ENCODE data around the gene ARHGEF5. TPM values are rescaled to one million over a fixed set of nuclear protein-coding genes. Genes with fewer than 3 reads are reported as not detected.

Gene ARHGEF5
- total RNA-seq, 1 experiment from 2014 or later, result 44.2 TPM

GRCh38 chr7:144397086-144397485 lies 41.9 kb downstream of the ARHGEF5 start:
- peaks cover 0 to 1% of the 10 kb centered on the region in 2 experiments; a peak in 1 of 4 replicates for H3K4me1 ChIP-seq (ENCODE audit: control insufficient read depth in 1 of 2, insufficient read depth in 2 of 2, low read length in 2 of 2)
- H3K9me3 ChIP-seq (ENCODE audit: control insufficient read depth in 1 of 2, insufficient read depth in 1 of 2, low read depth in 1 of 2, low read length in 2 of 2), result no peaks in the 10 kb centered on the region
- H3K27me3 ChIP-seq (ENCODE audit: insufficient read depth, low read length), result 0 out of 2 replicates have a peak, but pooled peaks cover under 1% of the 10 kb centered on the region
- H3K4me3 ChIP-seq (replicated peaks in 1 of 2; ENCODE audit: low read depth in 1 of 2, low read length in 2 of 2), result no peak overlapping the region
- no peaks in the 10 kb centered on the region for H4K20me1 ChIP-seq (ENCODE audit: insufficient read depth)
- no peaks in the 10 kb centered on the region for H3K36me3 ChIP-seq (ENCODE audit: control insufficient read depth in 1 of 2, insufficient read depth in 2 of 2, low read length in 2 of 2)
- H3K4me2 ChIP-seq (ENCODE audit: low read length), result no peak overlapping the region
- ChIA-PET RAD21 (ENCODE audit: low non-redundant PET in 1 of 2, low total read pairs in 2 of 2, uncharacterized antibody in 2 of 2, unreplicated experiment in 2 of 2) (no interaction called here), POLR2A (no interaction called here), CTCF (no interaction called here)
- intact Hi-C loops (cut with micrococcal nuclease), result no loop called here
- BruUV-seq (replicated peaks), result no TSS peak
- H2AFZ ChIP-seq (ENCODE audit: low read depth, low read length, poor library complexity, severe bottlenecking), result no peak overlapping the region
- no peaks in the 10 kb centered on the region for H3K9me2 ChIP-seq (ENCODE audit: insufficient read depth)
- ATAC-seq (no peak), DNase-seq (ENCODE audit: low read depth, low spot score) (no peak)
- no peak overlapping the region for H3K27ac ChIP-seq (ENCODE audit: low read depth, low read length)
- no peaks in the 10 kb centered on the region for H3K79me2 ChIP-seq (ENCODE audit: insufficient read depth, low read length)
- TF ChIP-seq EZH2phosphoT487 (IDR thresholded peaks at IDR 0.05; ENCODE audit: borderline replicate concordance), result no peak
- TF ChIP-seq ZFX (IDR thresholded peaks at IDR 0.05), result no peak
- TF ChIP-seq CEBPB (IDR thresholded peaks at IDR 0.05; ENCODE audit: low read depth), result no peak
- TF ChIP-seq EZH2 (IDR thresholded peaks at IDR 0.05), result no peak
- no peak for TF ChIP-seq JUND (IDR thresholded peaks at IDR 0.05)
- TF ChIP-seq, protein P1, sequence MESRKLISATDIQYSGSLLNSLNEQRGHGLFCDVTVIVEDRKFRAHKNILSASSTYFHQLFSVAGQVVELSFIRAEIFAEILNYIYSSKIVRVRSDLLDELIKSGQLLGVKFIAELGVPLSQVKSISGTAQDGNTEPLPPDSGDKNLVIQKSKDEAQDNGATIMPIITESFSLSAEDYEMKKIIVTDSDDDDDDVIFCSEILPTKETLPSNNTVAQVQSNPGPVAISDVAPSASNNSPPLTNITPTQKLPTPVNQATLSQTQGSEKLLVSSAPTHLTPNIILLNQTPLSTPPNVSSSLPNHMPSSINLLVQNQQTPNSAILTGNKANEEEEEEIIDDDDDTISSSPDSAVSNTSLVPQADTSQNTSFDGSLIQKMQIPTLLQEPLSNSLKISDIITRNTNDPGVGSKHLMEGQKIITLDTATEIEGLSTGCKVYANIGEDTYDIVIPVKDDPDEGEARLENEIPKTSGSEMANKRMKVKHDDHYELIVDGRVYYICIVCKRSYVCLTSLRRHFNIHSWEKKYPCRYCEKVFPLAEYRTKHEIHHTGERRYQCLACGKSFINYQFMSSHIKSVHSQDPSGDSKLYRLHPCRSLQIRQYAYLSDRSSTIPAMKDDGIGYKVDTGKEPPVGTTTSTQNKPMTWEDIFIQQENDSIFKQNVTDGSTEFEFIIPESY (IDR thresholded peaks at IDR 0.05; ENCODE audit: extremely low read depth, insufficient replicate concordance, low read length), result no peak
- no peak for TF ChIP-seq CBX3 (IDR thresholded peaks at IDR 0.05; ENCODE audit: low read depth)
- no peak for TF ChIP-seq RAD21 (IDR thresholded peaks at IDR 0.05; ENCODE audit: low read depth)
- TF ChIP-seq, protein P2, sequence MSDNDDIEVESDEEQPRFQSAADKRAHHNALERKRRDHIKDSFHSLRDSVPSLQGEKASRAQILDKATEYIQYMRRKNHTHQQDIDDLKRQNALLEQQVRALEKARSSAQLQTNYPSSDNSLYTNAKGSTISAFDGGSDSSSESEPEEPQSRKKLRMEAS (IDR thresholded peaks at IDR 0.05), result no peak
- no peak for TF ChIP-seq POLR2A (IDR thresholded peaks at IDR 0.05; ENCODE audit: borderline replicate concordance, extremely low read depth, insufficient read depth, insufficient read length)
- TF ChIP-seq ZNF274 (IDR thresholded peaks at IDR 0.05; ENCODE audit: low read depth, low read length), result no peak
- TF ChIP-seq SIN3A (IDR thresholded peaks at IDR 0.05; ENCODE audit: low read depth), result no peak
- TF ChIP-seq EGR1 (IDR thresholded peaks at IDR 0.05; ENCODE audit: low read depth), result no peak
- no peak for TF ChIP-seq SP1 (IDR thresholded peaks at IDR 0.05; ENCODE audit: low read depth)
- TF ChIP-seq YY1 (IDR thresholded peaks at IDR 0.05; ENCODE audit: extremely low read depth, insufficient replicate concordance, low read depth, low read length), result no peak
- TF ChIP-seq CTCF (IDR thresholded peaks at IDR 0.05 in 2 of 3, conservative IDR thresholded peaks at IDR 0.05 in 1 of 3; ENCODE audit: borderline replicate concordance in 1 of 3, insufficient read depth in 1 of 3, low read depth in 2 of 3, low read length in 2 of 3), result no peak
- TF ChIP-seq TCF7L2 (IDR thresholded peaks at IDR 0.05; ENCODE audit: borderline replicate concordance, extremely low read depth, insufficient read depth, insufficient read length), result no peak
- no peak overlapping the region for H3K9ac ChIP-seq (ENCODE audit: low read length)

Measured in HCT116 (cell line).